GM12878 (cell line): ENCODE data around the gene GNGT1. TPM values are rescaled to one million over a fixed set of nuclear protein-coding genes. Genes with fewer than 3 reads are reported as not detected.
"Not testable (repeated sequence)": the region's sequence is repeated elsewhere in the genome, so short reads cannot be mapped to it uniquely, and the experiment has no call there.

Experiments used
- ATAC-seq: fragments of 200-7000 bp; cut with Tn5 transposase; 3 replicates; pipeline ENCODE4 v1.9.1; 2020; ENCODE audit warnings: mild to moderate bottlenecking, moderate library complexity
- BruUV-seq: library from RNA; stranded (reverse); fragments of 400-500 nt; replicated peaks from 2 replicates; lab custom pipeline; 2021; lab: Mats Ljungman, UMichigan
- CTCF ChIA-PET: fragments of 300-600 bp; sonication (Branson Sonifier 250); formaldehyde crosslinking; extraction: SDS; loops from one replicate; lab custom pipeline; 2021; ENCODE audit warnings: inconsistent platforms; lab: Yijun Ruan, JAX
- POLR2A ChIA-PET: fragments of 350-600 bp; formaldehyde crosslinking; extraction: SDS; loops from one replicate; lab custom pipeline; 2021; ENCODE audit warnings: inconsistent platforms; lab: Charles Lee
- RAD21 ChIA-PET: fragments of 300-600 bp; sonication (Branson Sonifier 250); formaldehyde crosslinking; loops from one replicate; lab custom pipeline; 2023; ENCODE audit warnings: antibody characterized with exemption; ENCODE audit not compliant: unreplicated experiment; lab: Charles Lee
- SMC1A ChIA-PET: fragments of 300-600 bp; sonication (Branson Sonifier 250); formaldehyde crosslinking; loops from one replicate; lab custom pipeline; 2023; ENCODE audit not compliant: unreplicated experiment, uncharacterized antibody; lab: Charles Lee
- DNase-seq: peaks from one replicate; pipeline ENCODE4 v3.0.0-alpha.2; 2011; ENCODE audit warnings: low read depth, low spot score
- FAIRE-seq: peaks from 3 replicates; lab custom pipeline; 2011; peaks lifted over from hg19 to GRCh38; lab: Jason Lieb, UNC
- H2AFZ ChIP-seq: 2 replicates; pipeline ENCODE4 v1.6.0; 2011; ENCODE audit warnings: low read depth, low read length, control low read depth; ENCODE audit not compliant: control insufficient read depth
- H3K27ac ChIP-seq: 2 replicates; pipeline ENCODE4 v1.5.1; 2011; ENCODE audit warnings: control low read depth; ENCODE audit not compliant: control insufficient read depth, insufficient read depth
- H3K27me3 ChIP-seq, 2 experiments: replicated peaks in 1 of 2; 2 replicates each; pipeline versions ENCODE4 v1.6.0 to v1.6.1; 2011; ENCODE audit warnings: low read length in 1 of 2; ENCODE audit not compliant: control insufficient read depth in 2 of 2, insufficient read depth in 2 of 2
- H3K36me3 ChIP-seq, 2 experiments: 2 replicates each; pipeline ENCODE4 v1.5.1; 2011; ENCODE audit warnings: low read length in 1 of 2; ENCODE audit not compliant: control insufficient read depth in 2 of 2, insufficient read depth in 2 of 2
- H3K4me1 ChIP-seq: 2 replicates; pipeline ENCODE4 v1.6.1; 2011; ENCODE audit warnings: mild to moderate bottlenecking, low read length, moderate library complexity, mixed read lengths; ENCODE audit not compliant: control insufficient read depth, insufficient read depth
- H3K4me2 ChIP-seq: 2 replicates; pipeline ENCODE4 v1.6.0; 2011; ENCODE audit warnings: control low read depth; ENCODE audit not compliant: control insufficient read depth, insufficient read depth
- H3K4me3 ChIP-seq: fragments of 200-600 bp; sonication (generic); 2 replicates; pipeline ENCODE4 v1.5.1; 2016
- H3K79me2 ChIP-seq: 2 replicates; pipeline ENCODE4 v1.6.0; 2011; ENCODE audit warnings: low read length; ENCODE audit not compliant: control insufficient read depth, insufficient read depth
- H3K9ac ChIP-seq: 2 replicates; pipeline ENCODE4 v1.8.0; 2011; ENCODE audit warnings: low read length, control low read depth, mixed read lengths; ENCODE audit not compliant: control insufficient read depth, insufficient read depth
- H3K9me3 ChIP-seq: replicated peaks from 3 replicates; pipeline ENCODE4 v1.5.1; 2011; ENCODE audit warnings: mild to moderate bottlenecking, low read length; ENCODE audit not compliant: control insufficient read depth, insufficient read depth
- H4K20me1 ChIP-seq: 2 replicates; pipeline ENCODE4 v1.6.0; 2011; ENCODE audit not compliant: control insufficient read depth, insufficient read depth
- WGBS: methylation state at CpG from one replicate; pipeline ENCODE4 v1.1.6; 2016; ENCODE audit warnings: low lambda C conversion rate; ENCODE audit not compliant: insufficient replicate concordance, insufficient coverage; ENCODE audit errors: missing lambda C conversion rate; 5-methylcytosine and 5-hydroxymethylcytosine counted together
- in situ Hi-C: fragments of 300-500 bp; cut with MboI; formaldehyde crosslinking; loops from 9 replicates; pipeline ENCODE4 v1.14.3; 2018; ENCODE audit warnings: mixed read lengths
- intact Hi-C: fragments of 100-400 bp; cut with micrococcal nuclease; formaldehyde crosslinking; loops from one replicate; pipeline ENCODE4 v1.14.2; 2022; ENCODE audit not compliant: unreplicated experiment
- polyA plus RNA-seq, 11 experiments: library from polyadenylated mRNA; depleted of rRNA in 4 of 11; unstranded in 6 of 11; stranded (reverse) in 5 of 11; fragments of >200 nt; fragmentation: Nextera tagmentation in 4 of 11; fragmentation: Illumina TruSeq in 1 of 11; extraction: Ambion mirVana in 4 of 11; extraction: Trizol in 1 of 11; gene quantifications; 1 replicate in 1 of 11; 2 replicates in 10 of 11; pipeline versions ENCODE4 v1.2.1 to v1.2.3, GENCODE V29; 2011 to 2016; ENCODE audit warnings: inconsistent platforms in 2 of 11, missing spikeins in 2 of 11, low read depth in 1 of 11
- total RNA-seq, 4 experiments: library from RNA; depleted of rRNA in 3 of 4; stranded (reverse); fragments of >200 nt in 3 of 4; fragmentation: Illumina TruSeq in 1 of 4; extraction: Trizol in 1 of 4; gene quantifications; 2 replicates each; pipeline versions ENCODE4 v1.2.1 to v1.2.3, GENCODE V29; 2013 to 2021

The GNGT1 gene
- total and polyA plus RNA-seq, 10 of the 15 experiments (the other 5 are each of a cell fraction or from before 2014, with no cell fraction given): not detected

- H3K27ac ChIP-seq, POLR2A ChIA-PET, CTCF ChIA-PET, intact Hi-C loops, FAIRE-seq, in situ Hi-C loops, H3K36me3 ChIP-seq, H3K9me3 ChIP-seq, H3K4me1 ChIP-seq, DNase-seq, H4K20me1 ChIP-seq, H2AFZ ChIP-seq, H3K4me2 ChIP-seq, H3K9ac ChIP-seq, H3K27me3 ChIP-seq, RAD21 ChIA-PET, SMC1A ChIA-PET, H3K4me3 ChIP-seq, H3K79me2 ChIP-seq, BruUV-seq: not testable (repeated sequence)
- ATAC-seq: peak; percentile 77
Observed at GRCh38 chr7:93915888-93916287, 9.5 kb downstream of the GNGT1 start.

- DNase-seq, H3K4me2 ChIP-seq, RAD21 ChIA-PET, H4K20me1 ChIP-seq, H3K36me3 ChIP-seq, BruUV-seq, ATAC-seq, H3K9ac ChIP-seq, FAIRE-seq, H2AFZ ChIP-seq, H3K27ac ChIP-seq, in situ Hi-C loops, SMC1A ChIA-PET, H3K27me3 ChIP-seq, H3K9me3 ChIP-seq, H3K4me1 ChIP-seq, H3K4me3 ChIP-seq, POLR2A ChIA-PET, intact Hi-C loops, CTCF ChIA-PET, H3K79me2 ChIP-seq: not testable (repeated sequence)
- WGBS: 41% methylated on average over 4 of the region's 4 CpGs
Observed at GRCh38 chr7:93916315-93916714, 9.9 kb downstream of the GNGT1 start.
